GM18867 (cell line): ENCODE data around the gene EIF5A.

Experiments
- ATAC-seq: cut with Tn5 transposase; IDR thresholded peaks from one replicate; pipeline ENCODE4 v1.9.1; 2021; ENCODE audit warnings: mild to moderate bottlenecking, moderate library complexity; ENCODE audit not compliant: unreplicated experiment

Gene EIF5A

GRCh38 chr17:7352910-7353635 is 45.6 kb downstream of the EIF5A start:
- no peak for ATAC-seq

- no peak for ATAC-seq
Measured at GRCh38 chr17:7354262-7354843, 46.9 kb downstream of the EIF5A start.

- no peak for ATAC-seq
Measured at GRCh38 chr17:7355053-7355452, 47.6 kb downstream of the EIF5A start, which contains the start of gene TMEM95. TMEM95 (plus strand) TSS chr17:7355156; CDS start chr17:7355205, 49 bp downstream.

GRCh38 chr17:7355573-7355972 is 48.1 kb downstream of the EIF5A start:
- no peak for ATAC-seq

GRCh38 chr17:7356072-7356549 is 48.7 kb downstream of the EIF5A start:
- no peak for ATAC-seq

GRCh38 chr17:7356756-7357155 is 49.3 kb downstream of the EIF5A start:
- ATAC-seq: no peak

GRCh38 chr17:7357381-7357780 is 50.0 kb downstream of the EIF5A start:
- ATAC-seq: no peak

GRCh38 chr17:7361906-7362305 is 54.5 kb downstream of the EIF5A start:
- ATAC-seq: no peak
